Uterus (tissue), 2 donors: Measurements from ENCODE around the gene CAPZB.
A peak's percentile ranks its signal among the peaks of the same experiment; 100 is the strongest.

Experiments used
- POLR2A ChIP-seq, 2 donors: fragments of 450-650 bp; IDR thresholded peaks; one replicate each; pipeline ENCODE4 v1.6.1; 2016; ENCODE audit warnings: antibody characterized with exemption in 2 of 2, mild to moderate bottlenecking in 1 of 2, moderate library complexity in 1 of 2
- TF ChIP-seq, protein P1 (sequence below), 4 experiments: fragments of 200-600 bp in 2 of 4; fragments of 450-650 bp in 2 of 4; sonication (generic) in 2 of 4; IDR thresholded peaks; one replicate each; pipeline ENCODE4 v1.5.1; 2016 to 2019; ENCODE audit warnings: antibody characterized with exemption in 4 of 4, mild to moderate bottlenecking in 2 of 4, moderate library complexity in 1 of 4

DNA sequence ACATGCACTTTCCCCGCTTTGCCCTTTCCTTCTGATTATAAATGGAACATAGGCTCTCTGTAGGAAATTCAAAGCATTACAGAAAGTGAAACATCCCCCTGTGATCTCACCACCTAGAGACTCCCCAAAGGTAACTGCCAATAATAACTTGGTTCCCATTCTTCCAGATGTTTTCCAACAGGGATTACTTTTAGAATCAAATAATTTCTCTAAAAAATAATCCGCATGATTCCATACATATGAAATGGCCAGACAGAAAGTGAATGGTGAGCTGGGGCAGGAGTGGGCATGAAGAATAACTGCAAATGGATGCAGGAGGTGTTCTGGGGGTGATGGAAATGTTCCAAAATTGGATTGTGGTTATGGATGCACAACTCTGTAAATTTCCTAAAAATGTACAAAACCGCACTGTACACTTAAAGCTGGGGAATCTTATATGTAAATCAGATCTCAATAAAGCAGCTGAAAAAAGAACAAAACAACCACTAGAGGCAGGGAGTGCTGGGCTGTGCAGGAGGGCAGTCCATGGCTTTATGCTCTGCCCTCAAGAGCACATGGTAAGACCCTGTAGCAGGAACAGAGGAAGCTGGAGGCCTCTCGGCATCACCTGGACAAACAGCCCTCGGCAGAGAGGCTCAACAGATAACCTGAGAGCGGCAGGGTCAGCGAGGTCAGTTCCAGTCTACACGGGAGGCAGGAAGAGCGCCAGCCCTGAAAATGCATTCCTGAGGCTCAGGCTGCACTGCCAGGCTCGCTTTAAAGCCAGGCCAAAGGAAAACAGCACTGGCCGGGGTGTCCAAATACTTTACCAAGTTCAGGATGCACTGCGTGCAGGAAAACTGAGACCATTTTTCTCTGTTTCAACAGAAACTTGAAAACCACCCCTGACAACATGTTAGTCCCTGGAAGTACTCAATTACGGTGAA is 39.7 kb downstream of the CAPZB start:
- TF ChIP-seq, protein P1, sequence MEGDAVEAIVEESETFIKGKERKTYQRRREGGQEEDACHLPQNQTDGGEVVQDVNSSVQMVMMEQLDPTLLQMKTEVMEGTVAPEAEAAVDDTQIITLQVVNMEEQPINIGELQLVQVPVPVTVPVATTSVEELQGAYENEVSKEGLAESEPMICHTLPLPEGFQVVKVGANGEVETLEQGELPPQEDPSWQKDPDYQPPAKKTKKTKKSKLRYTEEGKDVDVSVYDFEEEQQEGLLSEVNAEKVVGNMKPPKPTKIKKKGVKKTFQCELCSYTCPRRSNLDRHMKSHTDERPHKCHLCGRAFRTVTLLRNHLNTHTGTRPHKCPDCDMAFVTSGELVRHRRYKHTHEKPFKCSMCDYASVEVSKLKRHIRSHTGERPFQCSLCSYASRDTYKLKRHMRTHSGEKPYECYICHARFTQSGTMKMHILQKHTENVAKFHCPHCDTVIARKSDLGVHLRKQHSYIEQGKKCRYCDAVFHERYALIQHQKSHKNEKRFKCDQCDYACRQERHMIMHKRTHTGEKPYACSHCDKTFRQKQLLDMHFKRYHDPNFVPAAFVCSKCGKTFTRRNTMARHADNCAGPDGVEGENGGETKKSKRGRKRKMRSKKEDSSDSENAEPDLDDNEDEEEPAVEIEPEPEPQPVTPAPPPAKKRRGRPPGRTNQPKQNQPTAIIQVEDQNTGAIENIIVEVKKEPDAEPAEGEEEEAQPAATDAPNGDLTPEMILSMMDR (IDR thresholded peaks at IDR 0.05): peak in 2 of 4 experiments; percentile 17 to 19
- no peak for TF ChIP-seq POLR2A (IDR thresholded peaks at IDR 0.05)
